GM12891 (cell line): ENCODE measurements around the gene ALDH1L1.
A peak's percentile ranks its signal among the peaks of the same experiment; 100 is the strongest.

ENCODE experiments used
- DNase-seq: peaks from one replicate; pipeline ENCODE4 v3.0.0; 2011; ENCODE audit warnings: low spot score; ENCODE audit not compliant: insufficient read length
- FAIRE-seq: peaks from 2 replicates; lab custom pipeline; 2011; peaks lifted over from hg19 to GRCh38; lab: Jason Lieb, UNC
- PAX5 ChIP-seq: IDR thresholded peaks from 2 replicates; pipeline ENCODE4 v1.6.1; 2011; ENCODE audit warnings: low read length, moderate library complexity, mild to moderate bottlenecking; ENCODE audit not compliant: insufficient read depth, severe bottlenecking
- POLR2A ChIP-seq: IDR thresholded peaks from 2 replicates; pipeline ENCODE4 v1.6.1; 2011; ENCODE audit warnings: low read depth, low read length, control low read depth
- POLR2AphosphoS5 ChIP-seq: IDR thresholded peaks from 2 replicates; pipeline ENCODE4 v1.6.1; 2011; ENCODE audit warnings: low read depth, low read length, control low read depth
- POU2F2 ChIP-seq: IDR thresholded peaks from 2 replicates; pipeline ENCODE4 v1.6.1; 2011; ENCODE audit warnings: low read depth, mild to moderate bottlenecking, control low read depth, low read length, moderate library complexity
- SPI1 ChIP-seq: IDR thresholded peaks from 2 replicates; pipeline ENCODE4 v1.6.1; 2011; ENCODE audit warnings: low read depth, low read length, control low read depth
- TAF1 ChIP-seq: IDR thresholded peaks from 2 replicates; pipeline ENCODE4 v1.6.1; 2011; ENCODE audit warnings: low read depth, low read length, control low read depth

ALDH1L1 gene

GRCh38 chr3:126197854-126198584, 17.6 kb upstream of the ALDH1L1 start:
- TF ChIP-seq POLR2AphosphoS5, result no peak
- no peak for TF ChIP-seq POLR2A
- no peak for TF ChIP-seq SPI1
- no peak for TF ChIP-seq POU2F2
- TF ChIP-seq TAF1, result no peak
- no peak for TF ChIP-seq PAX5
- DNase-seq, result peak; percentile 41
- FAIRE-seq, result no peak

GRCh38 chr3:126197343-126197742, 17.0 kb upstream of the ALDH1L1 start:
- DNase-seq (no peak), FAIRE-seq (no peak)
- TF ChIP-seq POLR2AphosphoS5, result no peak
- no peak for TF ChIP-seq POLR2A
- no peak for TF ChIP-seq PAX5
- TF ChIP-seq POU2F2, result no peak
- no peak for TF ChIP-seq TAF1
- TF ChIP-seq SPI1, result no peak

- DNase-seq, result no peak
- no peak for FAIRE-seq
- no peak for TF ChIP-seq SPI1
- no peak for TF ChIP-seq TAF1
- TF ChIP-seq PAX5, result no peak
- no peak for TF ChIP-seq POLR2AphosphoS5
- no peak for TF ChIP-seq POU2F2
- TF ChIP-seq POLR2A, result no peak
Measured at GRCh38 chr3:126194713-126195305, 14.4 kb upstream of the ALDH1L1 start.

DNA sequence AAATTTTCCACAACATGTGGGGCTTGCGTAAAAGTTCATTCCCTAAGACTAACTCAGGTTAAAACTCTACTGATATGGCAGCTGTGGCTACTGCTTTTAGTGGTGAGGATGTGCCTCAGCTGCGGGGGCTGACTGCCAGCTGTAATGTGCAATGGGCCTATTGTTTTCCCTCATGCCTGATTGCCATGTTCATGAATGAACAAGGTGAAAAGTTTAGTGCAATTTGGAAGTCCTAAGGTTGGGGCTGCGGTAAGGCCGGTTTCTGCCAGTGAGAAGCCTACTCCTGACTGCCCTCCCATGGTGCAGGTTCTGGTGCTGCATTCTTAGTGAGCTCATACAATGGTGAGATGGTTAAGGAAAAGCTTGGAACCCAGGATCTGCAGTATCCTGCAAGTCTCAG, 10.9 kb upstream of the ALDH1L1 start:
- FAIRE-seq (no peak), DNase-seq (no peak)
- TF ChIP-seq POLR2AphosphoS5 (no peak), PAX5 (no peak), POLR2A (no peak), POU2F2 (no peak), TAF1 (no peak), SPI1 (no peak)

- FAIRE-seq, result no peak
- TF ChIP-seq POLR2AphosphoS5 (no peak), POU2F2 (no peak), TAF1 (no peak), POLR2A (no peak), PAX5 (no peak), SPI1 (no peak)
- no peak for DNase-seq
Measured at GRCh38 chr3:126187920-126188319, 7.5 kb upstream of the ALDH1L1 start.

- TF ChIP-seq SPI1 (no peak), POLR2AphosphoS5 (no peak), POU2F2 (no peak), TAF1 (no peak), POLR2A (no peak), PAX5 (no peak)
- DNase-seq (no peak), FAIRE-seq (no peak)
Measured at GRCh38 chr3:126186749-126187148, 6.4 kb upstream of the ALDH1L1 start.

- FAIRE-seq (no peak), DNase-seq (no peak)
- TF ChIP-seq PAX5, result no peak
- no peak for TF ChIP-seq POU2F2
- no peak for TF ChIP-seq TAF1
- TF ChIP-seq SPI1, result no peak
- TF ChIP-seq POLR2AphosphoS5, result no peak
- no peak for TF ChIP-seq POLR2A
Measured at GRCh38 chr3:126186271-126186670, 5.9 kb upstream of the ALDH1L1 start.

GRCh38 chr3:126184465-126185000, 4.1 kb upstream of the ALDH1L1 start:
- no peak for FAIRE-seq
- TF ChIP-seq POLR2AphosphoS5 (no peak), PAX5 (no peak), TAF1 (no peak)
- no peak for DNase-seq

GRCh38 chr3:126181398-126181725, 976 bp upstream of the ALDH1L1 start:
- DNase-seq (no peak), FAIRE-seq (no peak)
- TF ChIP-seq TAF1 (no peak), PAX5 (no peak), SPI1 (no peak), POU2F2 (no peak), POLR2A (no peak), POLR2AphosphoS5 (no peak)

DNA sequence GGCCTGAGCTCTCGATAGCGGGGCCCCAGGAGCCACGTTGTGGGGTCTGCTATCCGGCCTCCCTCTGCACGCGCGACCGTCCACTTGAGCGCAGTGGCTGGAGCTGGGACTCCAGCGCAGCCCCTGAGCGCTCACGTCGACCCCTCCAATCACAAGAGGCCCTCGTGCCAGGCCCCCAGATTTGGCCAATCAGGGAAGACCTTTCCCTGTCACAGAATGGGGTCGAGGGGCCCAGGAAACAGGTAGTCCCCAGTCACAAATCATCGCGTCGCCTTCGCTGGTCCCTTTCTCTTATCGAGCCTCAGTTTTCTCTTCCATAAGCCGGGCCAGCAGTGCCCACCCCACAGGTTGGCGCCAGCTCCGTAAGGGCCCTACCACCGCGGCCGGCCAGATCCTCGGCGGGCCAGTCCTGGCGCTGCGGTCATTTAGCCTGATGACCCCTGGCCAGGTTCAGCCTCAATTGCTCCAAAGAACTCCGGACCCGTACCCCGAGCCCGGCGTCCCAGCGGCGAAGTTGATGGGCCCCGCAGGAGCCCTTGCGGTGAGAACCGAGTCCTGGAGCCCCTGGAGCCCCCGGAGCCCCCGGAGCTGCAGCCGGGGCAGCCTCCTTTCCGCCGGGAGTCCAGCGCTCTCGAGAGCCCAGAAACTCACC, 435 bp downstream of the ALDH1L1 start:
- TF ChIP-seq SPI1 (no peak), POLR2A (no peak), POLR2AphosphoS5 (no peak), PAX5 (no peak), POU2F2 (no peak), TAF1 (no peak)
- FAIRE-seq (no peak), DNase-seq (no peak)
